ENCODE measurements around the gene GNG11. TPM values are rescaled to one million over a fixed set of nuclear protein-coding genes. Genes with fewer than 3 reads are reported as not detected.
A peak's percentile ranks its signal among the peaks of the same experiment; 100 is the strongest.

The GNG11 gene
- under 1 TPM in 3 of 5 donors, not detected in 2; 0.09 to 0.35 (median 0.12) TPM for total RNA-seq
- 0.46 TPM for total RNA-seq (2013)
- total RNA-seq = 0 to 0.38 (median 0.05) reads per million in 29 experiments

DNA sequence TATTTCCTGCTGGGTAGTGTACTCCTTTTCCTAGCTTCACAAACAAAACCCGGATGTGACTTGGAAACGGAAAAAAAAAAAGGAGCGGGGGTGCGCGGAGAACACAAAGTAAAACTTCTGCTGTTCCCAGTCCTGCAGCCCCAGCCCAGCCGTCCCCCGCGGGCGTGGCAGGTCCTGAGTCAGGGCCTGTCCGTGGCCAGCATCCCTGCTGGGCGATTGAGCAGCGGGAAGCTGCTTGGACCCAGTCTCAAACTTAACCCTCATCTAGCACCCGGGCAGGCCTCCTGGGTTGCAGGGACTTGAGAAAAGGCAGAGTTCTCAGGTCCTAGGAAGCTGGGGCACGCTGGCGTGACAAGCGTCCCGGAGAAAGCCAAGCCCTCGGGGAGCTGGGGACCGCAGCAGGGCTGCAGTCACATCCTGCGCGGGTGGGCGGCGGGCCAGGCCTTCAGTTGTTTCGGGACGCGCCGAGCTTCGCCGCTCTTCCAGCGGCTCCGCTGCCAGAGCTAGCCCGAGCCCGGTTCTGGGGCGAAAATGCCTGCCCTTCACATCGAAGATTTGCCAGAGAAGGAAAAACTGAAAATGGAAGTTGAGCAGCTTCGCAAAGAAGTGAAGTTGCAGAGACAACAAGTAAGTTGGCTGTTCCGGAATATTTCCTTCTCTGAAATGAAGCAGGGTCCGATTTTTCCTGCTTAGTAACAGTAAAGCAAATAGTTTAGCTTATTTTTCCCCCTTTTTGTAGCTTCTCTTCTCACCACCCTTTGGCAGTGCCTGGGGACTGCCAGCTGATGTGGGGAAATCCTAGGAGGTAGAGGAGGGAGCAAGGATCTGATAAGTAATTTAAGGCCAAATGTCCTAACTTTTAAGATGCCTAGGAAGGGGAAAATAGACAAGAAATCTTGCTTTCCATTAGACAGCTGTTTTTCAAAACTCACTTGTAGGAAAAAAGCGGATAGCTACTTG lies at the start of gene GNG11:
Gene GNG11 (plus strand): TSS at position 129 of the 960 bp plus-strand sequence. CDS start 403 bp downstream, at position 532.
- WGBS (ENCODE audit: insufficient coverage) = 2% methylated on average over 36 of the region's 39 CpGs
- peak within 1 kb of the TSS; percentile 24 to 64 for H3K4me3 ChIP-seq (ENCODE audit: control insufficient read depth in 1 of 2, extremely low read depth in 1 of 2, low read length in 1 of 2)

DNA sequence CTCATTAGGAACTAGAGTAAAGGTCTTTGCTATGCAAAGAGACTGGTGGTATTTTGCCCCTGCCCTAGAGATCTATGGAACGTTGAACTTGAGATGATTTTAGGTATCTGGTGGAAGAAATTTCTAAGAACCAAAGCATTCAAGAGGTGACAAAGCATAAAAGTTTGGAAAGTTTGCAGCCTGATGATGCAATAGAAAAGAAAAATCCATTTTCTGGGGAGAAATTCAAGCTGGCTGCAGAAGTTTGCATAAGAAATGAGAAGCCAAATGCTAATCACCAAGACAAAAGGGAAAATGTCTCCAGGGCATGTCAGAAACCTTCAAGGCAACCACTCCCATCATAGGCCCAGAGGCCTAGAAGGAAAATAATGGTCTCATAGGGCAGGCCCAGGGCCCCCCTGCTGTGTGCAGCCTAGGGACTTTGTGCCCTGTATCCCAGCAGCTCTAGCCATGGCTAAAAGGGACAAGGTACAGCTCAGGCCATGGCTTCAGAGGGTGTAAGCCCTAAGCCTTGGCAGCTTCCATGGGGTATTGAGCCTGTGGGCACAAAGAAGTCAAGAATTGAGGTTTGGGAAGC lies 47.4 kb upstream of the GNG11 start:
- Mint-ChIP-seq H3K27ac (no peak overlapping the region), H3K4me3 (no peak overlapping the region), H3K9me3 (peaks cover 0 to 7% (median 3%) of the 10 kb centered on the region in 3 donors), H3K36me3 (no peaks in the 10 kb centered on the region), H3K27me3 (no peaks in the 10 kb centered on the region), H3K4me1 (no peaks in the 10 kb centered on the region)
- POLR2A ChIA-PET = no interaction called here
- Histone ChIP-seq H3K9me3 (no peaks in the 10 kb centered on the region), H3K27ac (ENCODE audit: low read length) (no peak overlapping the region), H3K4me3 (ENCODE audit: control insufficient read depth in 1 of 2, extremely low read depth in 1 of 2, low read length in 1 of 2) (no peak overlapping the region), H3K36me3 (ENCODE audit: control insufficient read depth in 2 of 2, extremely low read depth in 1 of 2, insufficient read depth in 1 of 2, low read length in 1 of 2) (no peaks in the 10 kb centered on the region), H3K4me1 (ENCODE audit: control insufficient read depth in 1 of 2, extremely low read depth in 1 of 2, insufficient read depth in 2 of 2, low read length in 2 of 2) (no peaks in the 10 kb centered on the region), H3K27me3 (replicated peaks in 1 of 2; ENCODE audit: control insufficient read depth in 2 of 2, extremely low read depth in 1 of 2, insufficient read depth in 2 of 2, low read length in 1 of 2) (no peaks in the 10 kb centered on the region)
- CTCF ChIA-PET = no interaction called here
- DNase-seq = no peak
- WGBS (ENCODE audit: insufficient coverage) = 40% methylated on average over 1 of the region's 1 CpG
- ATAC-seq (replicated peaks in 1 of 4) = no peak

More for the DNA sequence above, at the start of gene GNG11:
- ATAC-seq (replicated peaks in 1 of 4) = peak in 3 of 4 experiments; percentile 54 to 61 (median 60)
- H3K9me3 ChIP-seq = no peaks in the 10 kb centered on the region
- Mint-ChIP-seq H3K4me3 (peak within 1 kb of the TSS; percentile 43 to 57 (median 57)), H3K27ac (no peak within 1 kb of the TSS), H3K27me3 (peaks cover 19 to 53% of the 10 kb centered on the region in 2 donors), H3K4me1 (peaks cover 0 to 8% (median 7%) of the 10 kb centered on the region in 3 donors), H3K9me3 (no peaks in the 10 kb centered on the region), H3K36me3 (no peaks in the 10 kb centered on the region)
- ChIA-PET CTCF (interaction anchor here in 1 of 2 donors (0.7 to 1.0 kb wide), 2 partner anchors 12 to 526 kb away, joined by 3 to 4 read pairs; no protein-coding TSS in a partner anchor), POLR2A (interaction anchor here (0.6 kb wide), 4 partner anchors 12 to 601 kb away, joined by 3 to 6 read pairs (median 4); no protein-coding TSS in a partner anchor)
- peak in 12 of 35 experiments; percentile 0 to 8 (median 3) for DNase-seq
- H3K27me3 ChIP-seq (replicated peaks in 1 of 2; ENCODE audit: control insufficient read depth in 2 of 2, extremely low read depth in 1 of 2, insufficient read depth in 2 of 2, low read length in 1 of 2) = peaks cover 0 to 17% of the 10 kb centered on the region in 2 experiments
- no peaks in the 10 kb centered on the region for H3K36me3 ChIP-seq (ENCODE audit: control insufficient read depth in 2 of 2, extremely low read depth in 1 of 2, insufficient read depth in 1 of 2, low read length in 1 of 2)
- no peak within 1 kb of the TSS for H3K27ac ChIP-seq (ENCODE audit: low read length)
- H3K4me1 ChIP-seq (ENCODE audit: control insufficient read depth in 1 of 2, extremely low read depth in 1 of 2, insufficient read depth in 2 of 2, low read length in 2 of 2) = peaks cover 0 to 8% of the 10 kb centered on the region in 2 experiments

DNA sequence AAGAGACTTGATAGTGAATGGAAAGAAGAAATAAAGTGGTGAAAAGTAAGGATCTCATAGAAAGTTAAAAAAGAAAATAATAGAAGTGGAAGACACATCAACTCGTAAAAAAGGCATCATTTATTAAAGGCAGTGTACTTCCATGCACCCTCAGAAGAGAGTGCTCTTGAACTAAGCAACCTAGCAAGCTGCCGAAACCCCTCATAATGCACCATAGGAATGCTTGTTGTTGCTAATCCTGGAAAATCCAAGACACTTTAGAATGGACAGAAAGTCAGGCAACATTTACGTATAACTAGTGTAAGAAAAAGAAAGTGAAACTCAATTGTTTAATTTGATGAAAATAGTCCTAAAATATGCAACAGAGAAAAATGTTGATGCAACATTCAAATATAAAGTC lies 43.8 kb upstream of the GNG11 start:
- POLR2A ChIA-PET = no interaction called here
- no peaks in the 10 kb centered on the region for H3K36me3 Mint-ChIP-seq
- H3K27me3 Mint-ChIP-seq = peaks cover 0 to 4% of the 10 kb centered on the region in 2 donors
- no peak for ATAC-seq (replicated peaks in 1 of 4)
- DNase-seq = no peak
- Histone ChIP-seq H3K27ac (ENCODE audit: low read length) (no peak overlapping the region), H3K27me3 (replicated peaks in 1 of 2; ENCODE audit: control insufficient read depth in 2 of 2, extremely low read depth in 1 of 2, insufficient read depth in 2 of 2, low read length in 1 of 2) (no peaks in the 10 kb centered on the region), H3K4me1 (ENCODE audit: control insufficient read depth in 1 of 2, extremely low read depth in 1 of 2, insufficient read depth in 2 of 2, low read length in 2 of 2) (no peaks in the 10 kb centered on the region), H3K36me3 (ENCODE audit: control insufficient read depth in 2 of 2, extremely low read depth in 1 of 2, insufficient read depth in 1 of 2, low read length in 1 of 2) (no peaks in the 10 kb centered on the region), H3K9me3 (no peaks in the 10 kb centered on the region), H3K4me3 (ENCODE audit: control insufficient read depth in 1 of 2, extremely low read depth in 1 of 2, low read length in 1 of 2) (no peak overlapping the region)
- CTCF ChIA-PET = no interaction called here
- H3K4me1 Mint-ChIP-seq = no peaks in the 10 kb centered on the region
- no CpG with 5 or more reads among the region's 3 CpGs for WGBS (ENCODE audit: insufficient coverage)
- no peak overlapping the region for H3K27ac Mint-ChIP-seq
- no peak overlapping the region for H3K4me3 Mint-ChIP-seq
- H3K9me3 Mint-ChIP-seq = peaks cover 0 to 9% (median 7%) of the 10 kb centered on the region in 3 donors

DNA sequence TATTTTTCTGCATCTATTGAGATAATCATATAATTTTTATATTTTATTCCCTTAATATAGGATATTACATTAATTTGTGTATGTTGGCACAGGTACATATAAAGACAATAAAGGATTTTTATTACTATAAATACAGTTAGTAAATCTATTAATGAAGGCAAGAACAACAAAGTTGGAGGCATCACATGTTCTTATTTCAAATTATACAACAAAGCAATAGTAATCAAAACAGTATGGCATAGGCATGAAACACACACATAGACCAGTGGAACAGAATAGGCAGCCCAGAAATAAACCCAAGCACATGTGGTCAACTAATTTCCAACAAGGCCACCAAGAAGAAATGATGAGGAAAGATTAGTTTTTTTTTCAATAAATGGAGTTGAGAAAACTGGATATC lies 42.2 kb upstream of the GNG11 start:
- Mint-ChIP-seq H3K36me3 (no peaks in the 10 kb centered on the region), H3K4me3 (no peak overlapping the region), H3K4me1 (no peaks in the 10 kb centered on the region), H3K9me3 (peaks cover 0 to 6% (median 0%) of the 10 kb centered on the region in 3 donors), H3K27ac (no peak overlapping the region), H3K27me3 (peaks cover 0 to 4% of the 10 kb centered on the region in 2 donors)
- Histone ChIP-seq H3K27ac (ENCODE audit: low read length) (no peak overlapping the region), H3K27me3 (replicated peaks in 1 of 2; ENCODE audit: control insufficient read depth in 2 of 2, extremely low read depth in 1 of 2, insufficient read depth in 2 of 2, low read length in 1 of 2) (no peaks in the 10 kb centered on the region), H3K9me3 (no peaks in the 10 kb centered on the region), H3K36me3 (ENCODE audit: control insufficient read depth in 2 of 2, extremely low read depth in 1 of 2, insufficient read depth in 1 of 2, low read length in 1 of 2) (no peaks in the 10 kb centered on the region), H3K4me3 (ENCODE audit: control insufficient read depth in 1 of 2, extremely low read depth in 1 of 2, low read length in 1 of 2) (no peak overlapping the region), H3K4me1 (ENCODE audit: control insufficient read depth in 1 of 2, extremely low read depth in 1 of 2, insufficient read depth in 2 of 2, low read length in 2 of 2) (no peaks in the 10 kb centered on the region)
- no peak for ATAC-seq (replicated peaks in 1 of 4)
- CTCF ChIA-PET = no interaction called here
- no peak for DNase-seq
- POLR2A ChIA-PET = no interaction called here

DNA sequence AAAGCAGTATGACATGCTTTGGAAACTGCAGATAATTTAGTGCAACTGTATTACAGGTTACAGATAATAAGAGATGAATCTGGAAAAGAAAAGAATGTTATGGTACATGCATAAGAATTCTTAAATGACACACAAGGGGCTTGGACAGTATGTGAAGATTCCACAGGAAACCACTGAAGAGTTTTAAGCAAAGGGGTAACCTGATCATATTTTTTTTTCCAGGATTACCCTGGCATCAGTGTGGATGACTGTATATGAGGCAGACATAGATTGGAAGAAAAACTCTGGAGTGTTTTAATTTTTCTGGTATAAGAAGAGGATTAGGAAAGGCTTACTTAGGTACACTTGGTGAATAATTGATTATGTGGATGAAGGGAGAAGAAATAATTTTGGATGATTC lies 39.1 kb upstream of the GNG11 start:
- H3K4me3 ChIP-seq (ENCODE audit: control insufficient read depth in 1 of 2, extremely low read depth in 1 of 2, low read length in 1 of 2) = no peak overlapping the region
- Mint-ChIP-seq H3K36me3 (no peaks in the 10 kb centered on the region), H3K4me3 (no peak overlapping the region), H3K27me3 (peaks cover 0 to 4% of the 10 kb centered on the region in 2 donors), H3K9me3 (peaks cover 0 to 6% (median 0%) of the 10 kb centered on the region in 3 donors), H3K4me1 (no peaks in the 10 kb centered on the region), H3K27ac (no peak overlapping the region)
- POLR2A ChIA-PET = no interaction called here
- no peaks in the 10 kb centered on the region for H3K27me3 ChIP-seq (replicated peaks in 1 of 2; ENCODE audit: control insufficient read depth in 2 of 2, extremely low read depth in 1 of 2, insufficient read depth in 2 of 2, low read length in 1 of 2)
- no peak overlapping the region for H3K27ac ChIP-seq (ENCODE audit: low read length)
- no peaks in the 10 kb centered on the region for H3K36me3 ChIP-seq (ENCODE audit: control insufficient read depth in 2 of 2, extremely low read depth in 1 of 2, insufficient read depth in 1 of 2, low read length in 1 of 2)
- no peak for DNase-seq
- H3K4me1 ChIP-seq (ENCODE audit: control insufficient read depth in 1 of 2, extremely low read depth in 1 of 2, insufficient read depth in 2 of 2, low read length in 2 of 2) = no peaks in the 10 kb centered on the region
- no peaks in the 10 kb centered on the region for H3K9me3 ChIP-seq
- CTCF ChIA-PET = interaction anchor here in 1 of 2 donors (0.7 kb wide), 1 partner anchor 14 kb away, joined by 3 read pairs; no protein-coding TSS in a partner anchor
- ATAC-seq (replicated peaks in 1 of 4) = no peak

DNA sequence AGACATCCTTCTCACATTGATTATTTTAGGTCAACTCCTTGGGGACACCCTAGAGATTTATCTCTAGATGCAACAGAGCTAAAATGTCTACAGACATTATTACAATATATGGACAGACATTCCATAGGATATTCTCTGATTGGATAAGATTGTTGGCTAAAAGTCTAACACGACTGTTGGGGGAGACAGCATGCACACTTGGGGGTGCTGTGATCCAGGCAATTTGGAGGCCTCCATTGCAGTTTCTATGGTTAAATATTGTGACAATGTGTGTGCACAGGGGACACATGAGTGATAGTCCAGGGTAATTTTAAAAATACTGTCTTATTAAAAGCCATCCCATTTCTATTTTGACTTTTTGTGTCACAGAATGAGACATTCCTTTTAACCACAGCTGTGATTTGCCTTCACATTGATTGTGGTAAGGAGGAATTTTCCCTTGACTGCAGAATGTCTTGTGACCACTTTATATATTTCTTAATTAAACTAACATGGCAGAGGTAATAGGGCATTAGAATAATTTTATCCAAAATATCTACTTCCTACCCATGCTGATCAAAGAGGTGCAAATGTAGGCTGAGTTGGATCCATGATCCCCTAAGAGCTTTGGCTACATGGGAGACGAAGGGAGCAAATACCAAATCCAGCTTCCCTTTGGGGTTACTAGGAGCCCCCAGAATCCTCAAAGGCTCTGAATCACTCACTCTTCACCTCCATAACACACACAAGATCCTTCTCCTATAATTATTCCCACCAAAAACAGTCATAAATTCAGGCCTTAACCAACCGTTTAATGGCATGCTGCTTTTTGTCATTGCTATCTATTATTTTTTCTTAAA lies 38.2 kb upstream of the GNG11 start:
- Mint-ChIP-seq H3K4me1 (no peaks in the 10 kb centered on the region), H3K4me3 (no peak overlapping the region), H3K36me3 (no peaks in the 10 kb centered on the region), H3K27ac (no peak overlapping the region), H3K27me3 (peaks cover 7 to 10% of the 10 kb centered on the region in 2 donors), H3K9me3 (peaks cover 0 to 6% (median 0%) of the 10 kb centered on the region in 3 donors)
- 77% methylated on average over 2 of the region's 3 CpGs for WGBS (ENCODE audit: insufficient coverage)
- H3K27ac ChIP-seq (ENCODE audit: low read length) = no peak overlapping the region
- H3K9me3 ChIP-seq = no peaks in the 10 kb centered on the region
- H3K36me3 ChIP-seq (ENCODE audit: control insufficient read depth in 2 of 2, extremely low read depth in 1 of 2, insufficient read depth in 1 of 2, low read length in 1 of 2) = no peaks in the 10 kb centered on the region
- H3K27me3 ChIP-seq (replicated peaks in 1 of 2; ENCODE audit: control insufficient read depth in 2 of 2, extremely low read depth in 1 of 2, insufficient read depth in 2 of 2, low read length in 1 of 2) = peaks cover 0 to 2% of the 10 kb centered on the region in 2 experiments
- ChIA-PET CTCF (interaction anchor here in 1 of 2 donors (0.7 kb wide), 1 partner anchor 14 kb away, joined by 3 read pairs; no protein-coding TSS in a partner anchor), POLR2A (no interaction called here)
- no peak overlapping the region for H3K4me3 ChIP-seq (ENCODE audit: control insufficient read depth in 1 of 2, extremely low read depth in 1 of 2, low read length in 1 of 2)
- ATAC-seq (replicated peaks in 1 of 4) (no peak), DNase-seq (no peak)
- H3K4me1 ChIP-seq (ENCODE audit: control insufficient read depth in 1 of 2, extremely low read depth in 1 of 2, insufficient read depth in 2 of 2, low read length in 2 of 2) = no peaks in the 10 kb centered on the region
